DOHH2 (cell line): Measurements from ENCODE around the gene RNF20.

Experiments used
- H3F3A ChIP-seq: fragments of 200-600 bp; sonication (generic), shearing (Covaris generic); 2 replicates; pipeline ENCODE4 v1.6.0; 2016; ENCODE audit warnings: antibody characterized with exemption, mild to moderate bottlenecking; ENCODE audit not compliant: control insufficient read depth, insufficient read depth
- H3K27ac ChIP-seq: fragments of 200-600 bp; sonication (generic); 2 replicates; pipeline ENCODE4 v1.5.1; 2014; ENCODE audit warnings: low read depth, mild to moderate bottlenecking, low read length, moderate library complexity
- H3K27me3 ChIP-seq: fragments of 200-600 bp; sonication (generic); 2 replicates; pipeline ENCODE4 v1.6.1; 2014; ENCODE audit warnings: mild to moderate bottlenecking, low read length, mixed read lengths; ENCODE audit not compliant: control insufficient read depth
- H3K36me3 ChIP-seq: fragments of 200-600 bp; sonication (generic); 2 replicates; pipeline ENCODE4 v1.6.1; 2014; ENCODE audit warnings: mild to moderate bottlenecking, low read length, moderate library complexity, mixed read lengths; ENCODE audit not compliant: control insufficient read depth
- H3K4me1 ChIP-seq: fragments of 200-600 bp; sonication (generic); 2 replicates; pipeline ENCODE4 v1.6.1; 2014; ENCODE audit warnings: mild to moderate bottlenecking, low read length, mixed read lengths; ENCODE audit not compliant: control insufficient read depth
- H3K4me2 ChIP-seq: fragments of 200-600 bp; sonication (generic); 2 replicates; pipeline ENCODE4 v1.6.0; 2014; ENCODE audit warnings: mild to moderate bottlenecking, low read length, moderate library complexity
- H3K4me3 ChIP-seq: fragments of 200-600 bp; sonication (generic); 2 replicates; pipeline ENCODE4 v1.5.1; 2014; ENCODE audit warnings: mild to moderate bottlenecking, low read length, mixed read lengths
- H3K79me2 ChIP-seq: fragments of 200-600 bp; sonication (generic); 2 replicates; pipeline ENCODE4 v1.6.1; 2014; ENCODE audit warnings: mild to moderate bottlenecking, low read length, mixed read lengths; ENCODE audit not compliant: control insufficient read depth
- H3K9me2 ChIP-seq: fragments of 200-600 bp; sonication (generic); replicated peaks from 2 replicates; pipeline ENCODE4 v1.6.1; 2014; ENCODE audit warnings: mild to moderate bottlenecking, low read length, mixed read lengths; ENCODE audit not compliant: control insufficient read depth
- H3K9me3 ChIP-seq: fragments of 200-600 bp; sonication (generic); 2 replicates; pipeline ENCODE4 v1.6.1; 2014; ENCODE audit warnings: antibody characterized with exemption, low read length, mixed read lengths; ENCODE audit not compliant: control insufficient read depth, insufficient read depth
- H4K20me1 ChIP-seq: fragments of 200-600 bp; sonication (generic); 2 replicates; pipeline ENCODE4 v1.6.0; 2014; ENCODE audit warnings: low read depth, mild to moderate bottlenecking, antibody characterized with exemption, low read length, moderate library complexity; ENCODE audit not compliant: control insufficient read depth, insufficient read depth
- EZH2phosphoT487 ChIP-seq: fragments of 200-600 bp; sonication (generic); IDR thresholded peaks from 2 replicates; pipeline ENCODE4 v1.6.1; 2017; ENCODE audit warnings: borderline replicate concordance, mild to moderate bottlenecking, antibody characterized with exemption, low read length, moderate library complexity, mixed read lengths
- TF ChIP-seq, protein P1 (sequence below): fragments of 200-600 bp; sonication (generic); IDR thresholded peaks from one replicate; pipeline ENCODE4 v1.5.1; 2014; ENCODE audit warnings: antibody characterized with exemption, mild to moderate bottlenecking, low read depth, low read length; ENCODE audit not compliant: poor library complexity, severe bottlenecking

The RNF20 gene

GRCh38 chr9:101533334-101534204 lies at the start of gene RNF20:
RNF20 (plus strand) TSS chr9:101533853; CDS start chr9:101535424, 1,571 bp downstream.
- Histone ChIP-seq H3K79me2 (peaks cover 47% of the 10 kb centered on the region), H3K4me1 (peaks cover 17% of the 10 kb centered on the region), H3K9me3 (no peaks in the 10 kb centered on the region), H3F3A (no peaks in the 10 kb centered on the region), H3K27me3 (no peaks in the 10 kb centered on the region), H3K4me2 (peak within 1 kb of the TSS; percentile 69), H3K4me3 (peak within 1 kb of the TSS; percentile 95), H3K36me3 (peaks cover 38% of the 10 kb centered on the region), H3K27ac (peak within 1 kb of the TSS; percentile 56), H3K9me2 (no peaks in the 10 kb centered on the region), H4K20me1 (peaks cover 5% of the 10 kb centered on the region; the same call in 1 of the 2 replicates)
- no peak for TF ChIP-seq EZH2phosphoT487
- TF ChIP-seq, protein P1, sequence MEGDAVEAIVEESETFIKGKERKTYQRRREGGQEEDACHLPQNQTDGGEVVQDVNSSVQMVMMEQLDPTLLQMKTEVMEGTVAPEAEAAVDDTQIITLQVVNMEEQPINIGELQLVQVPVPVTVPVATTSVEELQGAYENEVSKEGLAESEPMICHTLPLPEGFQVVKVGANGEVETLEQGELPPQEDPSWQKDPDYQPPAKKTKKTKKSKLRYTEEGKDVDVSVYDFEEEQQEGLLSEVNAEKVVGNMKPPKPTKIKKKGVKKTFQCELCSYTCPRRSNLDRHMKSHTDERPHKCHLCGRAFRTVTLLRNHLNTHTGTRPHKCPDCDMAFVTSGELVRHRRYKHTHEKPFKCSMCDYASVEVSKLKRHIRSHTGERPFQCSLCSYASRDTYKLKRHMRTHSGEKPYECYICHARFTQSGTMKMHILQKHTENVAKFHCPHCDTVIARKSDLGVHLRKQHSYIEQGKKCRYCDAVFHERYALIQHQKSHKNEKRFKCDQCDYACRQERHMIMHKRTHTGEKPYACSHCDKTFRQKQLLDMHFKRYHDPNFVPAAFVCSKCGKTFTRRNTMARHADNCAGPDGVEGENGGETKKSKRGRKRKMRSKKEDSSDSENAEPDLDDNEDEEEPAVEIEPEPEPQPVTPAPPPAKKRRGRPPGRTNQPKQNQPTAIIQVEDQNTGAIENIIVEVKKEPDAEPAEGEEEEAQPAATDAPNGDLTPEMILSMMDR: no peak

GRCh38 chr9:101484046-101484445 lies 49.6 kb upstream of the RNF20 start:
- no peaks in the 10 kb centered on the region for H3K4me1 ChIP-seq
- no peak overlapping the region for H3K27ac ChIP-seq
- H3K27me3 ChIP-seq: peaks cover 2% of the 10 kb centered on the region; the same call in 1 of the 2 replicates
- no peaks in the 10 kb centered on the region for H3K9me2 ChIP-seq
- no peak overlapping the region for H3K4me2 ChIP-seq
- H3K4me3 ChIP-seq: no peak overlapping the region
- H4K20me1 ChIP-seq: no peaks in the 10 kb centered on the region
- TF ChIP-seq, protein P1: no peak
- no peaks in the 10 kb centered on the region for H3K79me2 ChIP-seq
- H3F3A ChIP-seq: no peaks in the 10 kb centered on the region
- no peaks in the 10 kb centered on the region for H3K36me3 ChIP-seq
- H3K9me3 ChIP-seq: no peaks in the 10 kb centered on the region

DNA sequence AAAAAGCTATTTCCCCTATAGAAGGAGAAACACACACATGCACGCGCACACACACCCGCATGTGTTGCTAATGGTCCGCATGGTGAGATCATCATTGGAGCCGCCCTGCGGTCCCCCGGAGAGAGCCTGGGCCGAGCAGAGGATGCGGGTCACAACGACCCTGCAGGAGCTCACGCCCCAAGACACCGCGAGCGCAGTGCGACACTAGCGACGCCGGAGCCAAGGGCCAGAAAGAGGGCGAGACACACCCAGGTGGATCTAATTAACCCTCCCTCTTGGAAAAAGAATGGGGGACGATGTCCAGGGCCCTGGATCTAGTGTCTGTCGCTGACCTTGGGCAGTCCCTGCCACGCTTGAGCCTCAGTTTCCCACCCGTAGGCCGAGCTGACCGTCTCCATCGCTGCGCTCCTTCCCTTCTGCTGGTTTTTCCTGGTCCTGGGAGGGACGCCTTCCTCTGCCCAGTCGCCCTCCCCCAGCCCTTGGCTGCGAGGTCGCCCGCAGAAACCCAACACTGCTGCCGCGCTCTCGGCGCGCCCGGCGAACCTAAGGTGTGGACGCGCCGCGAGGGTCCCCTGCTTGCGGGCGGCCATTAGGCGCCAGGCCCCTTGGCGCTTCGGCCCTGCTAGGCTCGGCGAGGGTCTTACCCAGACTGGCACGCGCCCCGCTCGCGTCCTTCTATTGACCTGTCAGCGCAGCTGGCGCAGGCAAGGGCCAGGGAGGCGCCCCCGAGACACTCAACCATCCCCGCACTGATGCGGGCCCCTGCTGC lies 47.5 kb upstream of the RNF20 start:
- no peak overlapping the region for H3K4me2 ChIP-seq
- H3K9me3 ChIP-seq: no peaks in the 10 kb centered on the region
- no peaks in the 10 kb centered on the region for H3K79me2 ChIP-seq
- H3K36me3 ChIP-seq: no peaks in the 10 kb centered on the region
- H3K4me3 ChIP-seq: no peak overlapping the region
- H3K9me2 ChIP-seq: no peaks in the 10 kb centered on the region
- TF ChIP-seq, protein P1: no peak
- TF ChIP-seq EZH2phosphoT487: no peak
- no peaks in the 10 kb centered on the region for H3F3A ChIP-seq
- H3K4me1 ChIP-seq: no peaks in the 10 kb centered on the region
- H4K20me1 ChIP-seq: no peaks in the 10 kb centered on the region
- H3K27me3 ChIP-seq: peaks cover 2% of the 10 kb centered on the region; the same call in 1 of the 2 replicates
- H3K27ac ChIP-seq: no peak overlapping the region
